GM19397 (cell line): ENCODE results near the gene POR.
"Not testable (repeated sequence)": the region's sequence is repeated elsewhere in the genome, so short reads cannot be mapped to it uniquely, and the experiment has no call there.

Experiments used
- ATAC-seq: cut with Tn5 transposase; IDR thresholded peaks from one replicate; pipeline ENCODE4 v1.9.1; 2021; ENCODE audit warnings: mild to moderate bottlenecking, moderate library complexity; ENCODE audit not compliant: unreplicated experiment

POR gene

DNA sequence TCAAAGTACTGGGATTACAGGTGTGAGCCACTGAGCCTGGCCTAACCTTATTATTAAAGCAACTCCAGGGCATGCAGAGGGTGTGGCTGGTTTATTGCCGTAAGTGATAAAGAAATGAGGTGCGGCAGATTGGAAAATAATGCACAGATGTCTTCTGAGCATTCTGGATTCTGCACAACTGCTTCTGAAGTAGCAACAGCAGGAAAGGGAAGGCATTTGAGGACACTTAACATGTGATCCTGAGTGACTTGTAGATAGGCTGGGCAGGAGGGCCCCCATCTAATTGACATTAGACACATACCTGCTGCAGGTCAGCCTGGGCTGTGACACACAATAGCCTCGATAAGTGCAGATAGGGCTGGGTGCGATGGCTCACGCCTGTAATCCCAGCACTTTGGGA lies 30.5 kb upstream of the POR start:
- ATAC-seq: no peak

DNA sequence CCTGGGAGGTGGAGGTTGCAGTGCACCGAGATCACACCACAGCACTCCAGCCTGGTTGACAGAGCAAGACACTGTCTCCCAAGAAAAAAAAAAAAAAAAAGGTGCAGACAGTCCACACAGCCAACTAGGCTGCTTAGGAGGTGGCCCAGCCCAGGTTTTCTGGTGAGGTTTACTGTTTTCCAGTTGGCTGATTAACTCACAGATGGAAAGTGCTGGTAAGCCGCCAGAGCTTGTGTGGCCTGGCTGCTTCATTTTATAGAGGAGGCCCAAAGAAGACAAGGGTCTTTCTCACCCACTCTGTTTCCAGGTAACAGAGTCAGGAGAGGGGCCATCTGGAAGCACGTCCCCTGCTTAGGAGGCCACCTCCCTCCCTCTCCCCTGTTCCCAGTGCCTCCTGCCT lies 29.9 kb upstream of the POR start:
- no peak for ATAC-seq

DNA sequence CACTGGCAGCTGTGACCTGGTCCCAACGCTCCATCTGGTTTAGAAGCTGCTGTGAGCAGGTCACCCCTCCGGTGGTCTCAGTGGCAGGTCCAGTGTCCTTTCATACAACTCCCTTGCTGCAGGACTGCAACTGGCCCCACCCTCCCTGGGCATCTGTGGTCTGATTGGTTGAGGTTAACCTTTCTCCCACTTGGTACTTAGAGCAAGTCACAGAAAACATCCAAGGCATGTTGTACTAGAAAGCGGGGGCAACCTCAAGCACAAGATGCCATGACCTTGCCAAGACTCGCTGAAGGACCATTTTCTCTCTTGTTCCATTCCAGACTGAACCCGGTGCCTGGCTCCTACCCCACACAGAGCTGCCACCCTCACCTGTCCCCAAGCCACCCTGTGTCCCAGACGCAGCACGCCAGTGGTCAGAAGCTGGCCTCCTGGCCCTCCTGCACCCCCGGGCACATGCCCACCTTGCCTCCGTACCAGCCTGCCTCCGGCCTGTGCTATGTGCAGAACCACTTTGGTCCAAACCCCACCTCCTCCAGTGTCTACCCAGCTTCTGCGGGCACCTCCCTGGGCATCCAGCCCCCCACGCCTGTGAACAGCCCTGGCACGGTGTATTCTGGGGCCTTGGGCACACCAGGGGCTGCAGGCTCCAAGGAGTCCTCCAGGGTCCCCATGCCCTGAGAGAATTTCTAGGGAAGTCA lies 27.1 kb upstream of the POR start:
- no peak for ATAC-seq

DNA sequence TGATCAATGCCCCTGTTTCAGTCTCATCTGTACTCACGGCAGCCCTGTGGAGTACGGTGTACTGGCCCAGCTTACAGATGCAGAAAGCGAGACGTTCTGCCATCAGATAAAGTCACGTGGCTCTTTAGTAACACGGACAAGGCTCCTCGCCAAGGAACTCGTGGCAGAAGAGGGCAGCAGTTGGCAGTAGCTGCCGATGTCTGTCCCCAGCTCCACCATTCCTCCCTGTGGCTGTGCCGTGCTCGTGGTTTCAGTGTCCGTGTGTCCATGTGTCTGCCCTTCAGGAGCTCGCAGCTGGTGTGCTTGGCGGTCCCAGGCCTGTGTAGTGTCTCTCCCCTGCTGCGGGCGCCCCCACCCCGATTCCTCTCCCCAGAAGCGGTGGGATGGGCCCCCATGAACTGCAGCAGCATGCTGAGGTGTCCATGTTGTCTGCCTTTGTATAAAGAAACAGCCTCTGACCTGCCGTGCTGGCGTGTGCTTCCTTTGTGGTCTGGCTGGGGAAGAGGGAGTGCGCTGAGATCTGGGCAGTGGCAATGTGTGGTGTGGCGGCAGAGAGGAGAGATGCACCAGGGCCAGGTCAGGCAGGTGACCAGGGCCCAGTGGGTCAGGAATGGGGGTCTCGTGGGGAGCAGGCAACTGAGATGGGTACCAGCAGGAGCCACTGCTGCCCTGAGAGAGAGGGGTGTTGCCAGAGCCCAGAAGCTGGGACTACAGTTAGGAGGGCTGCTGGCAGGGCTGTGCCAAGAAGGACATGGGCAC lies 26.3 kb upstream of the POR start:
- ATAC-seq: no peak

DNA sequence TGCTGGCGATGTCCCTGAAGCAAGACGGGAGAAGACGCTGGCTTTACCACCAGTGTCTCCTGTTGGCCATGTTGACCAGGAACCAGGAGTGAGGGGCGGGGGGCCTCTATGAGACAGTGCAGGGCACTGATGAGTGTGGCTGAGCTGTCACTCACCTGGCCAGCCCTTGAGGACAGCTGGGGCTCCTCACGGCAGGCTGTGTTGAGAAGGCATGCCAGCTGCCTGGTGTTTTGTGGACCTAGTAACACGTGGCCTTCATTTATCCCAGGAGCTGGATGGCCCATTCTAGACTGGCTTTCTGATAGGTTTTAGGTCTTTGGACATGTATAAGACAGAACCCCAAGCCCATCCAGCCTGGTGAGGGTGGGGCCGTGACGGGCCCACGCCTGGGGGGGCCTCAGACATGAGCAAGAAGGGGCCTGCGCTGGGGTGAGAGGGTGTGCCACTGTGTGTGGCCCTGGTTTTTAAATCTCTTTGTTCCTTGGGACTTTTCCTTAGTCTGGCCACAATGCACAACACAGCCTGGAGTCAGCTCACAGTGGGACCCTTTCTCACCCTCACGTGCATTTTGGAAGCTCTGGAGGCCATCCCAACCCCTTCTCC lies 25.6 kb upstream of the POR start:
- ATAC-seq: no peak

DNA sequence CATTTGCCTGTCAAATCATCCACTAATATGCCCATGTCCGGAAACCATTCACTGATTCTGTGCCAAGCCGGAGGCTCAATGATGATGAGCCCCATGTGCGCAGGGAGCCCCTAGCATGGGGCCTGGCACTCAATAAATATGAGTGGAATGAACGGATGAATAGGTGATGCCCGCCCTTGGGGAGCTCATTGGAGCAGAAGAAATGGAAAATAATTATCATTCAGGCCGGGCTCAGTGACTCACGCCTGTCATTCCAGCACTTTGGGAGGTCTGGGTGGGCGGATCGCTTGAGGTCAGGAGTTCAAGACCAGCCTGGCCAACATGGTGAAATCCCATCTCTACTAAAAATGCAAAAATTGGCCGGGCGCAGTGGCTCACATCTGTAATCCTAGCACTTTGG lies 25.1 kb upstream of the POR start:
- ATAC-seq: no peak

DNA sequence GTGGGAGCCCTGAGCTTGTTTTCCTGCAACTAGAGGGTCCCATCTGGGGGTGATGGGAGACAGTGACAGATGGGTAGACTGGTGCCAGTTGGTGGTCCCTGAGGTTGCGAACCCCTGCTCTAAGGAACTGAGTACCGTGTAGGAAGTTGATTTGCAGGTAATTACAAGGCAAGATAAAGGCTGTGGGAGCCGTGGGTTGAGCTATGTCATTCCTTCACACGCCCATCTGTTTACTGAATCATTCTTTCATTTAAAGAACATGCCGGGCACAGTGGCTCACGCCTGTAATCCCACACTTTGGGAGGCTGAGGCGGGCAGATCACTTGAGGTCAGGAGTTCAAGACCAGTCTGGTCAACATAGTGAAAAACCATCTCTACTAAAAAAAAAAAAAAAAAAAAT lies 23.7 kb upstream of the POR start:
- ATAC-seq: not testable (repeated sequence)

DNA sequence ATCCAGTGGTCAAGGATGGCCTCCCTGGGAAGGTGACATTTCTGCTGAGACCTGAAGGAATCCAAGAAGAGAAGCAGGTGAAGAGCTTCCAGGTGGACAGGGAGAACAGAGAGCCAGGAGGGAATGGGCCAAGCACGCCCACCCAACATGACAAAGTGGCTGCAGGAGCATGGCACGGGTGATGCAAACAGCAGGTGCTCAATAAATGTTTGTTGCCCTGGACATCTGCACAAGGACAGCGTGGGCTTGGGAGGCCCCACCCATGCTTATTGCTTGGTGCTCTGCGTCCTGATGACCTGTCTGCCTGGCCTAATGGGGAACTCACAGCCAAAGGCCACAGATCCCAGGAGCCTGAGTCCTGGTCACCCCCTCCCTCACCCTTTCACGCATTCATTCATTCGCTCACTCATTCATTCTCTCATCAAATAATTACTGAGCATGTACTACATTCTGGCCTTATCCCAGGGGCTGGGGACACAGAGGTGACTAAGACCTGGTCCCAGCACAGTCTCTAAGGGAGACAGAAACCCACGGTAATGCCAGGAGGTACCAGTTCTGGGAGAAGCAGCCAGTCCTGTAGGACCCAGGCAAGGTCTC lies 23.0 kb upstream of the POR start:
- no peak for ATAC-seq

DNA sequence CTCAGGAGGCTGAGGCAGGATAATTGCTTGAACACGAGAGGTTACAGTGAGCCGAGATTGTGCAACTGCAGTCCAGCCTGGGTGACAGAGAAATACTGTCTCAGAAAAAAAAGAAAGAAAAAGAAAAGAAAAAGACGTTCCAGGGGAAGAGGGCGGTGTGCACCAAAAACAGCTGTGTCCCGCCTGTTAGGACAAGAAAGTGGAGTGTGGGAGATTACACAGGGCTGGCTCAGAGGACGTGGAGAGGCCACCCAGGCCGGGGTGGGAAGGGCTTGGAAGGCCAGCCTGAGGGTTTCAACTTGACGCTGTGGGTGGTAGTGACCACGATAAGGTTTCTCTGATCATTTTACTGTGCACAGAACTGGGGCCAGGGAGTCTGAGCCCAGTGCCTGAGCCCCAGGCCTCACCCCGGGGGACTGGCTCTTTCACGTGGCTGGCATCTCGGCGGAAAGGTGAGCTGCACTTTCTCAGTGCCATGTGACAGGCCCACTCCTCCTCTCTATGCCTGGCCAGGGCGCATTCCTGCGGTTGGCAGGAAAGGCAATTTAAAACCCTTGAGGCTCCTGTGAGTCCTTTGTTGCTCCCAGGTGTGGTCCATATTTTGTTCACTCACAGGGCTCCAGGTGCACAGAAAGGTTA lies 22.2 kb upstream of the POR start:
- no peak for ATAC-seq

DNA sequence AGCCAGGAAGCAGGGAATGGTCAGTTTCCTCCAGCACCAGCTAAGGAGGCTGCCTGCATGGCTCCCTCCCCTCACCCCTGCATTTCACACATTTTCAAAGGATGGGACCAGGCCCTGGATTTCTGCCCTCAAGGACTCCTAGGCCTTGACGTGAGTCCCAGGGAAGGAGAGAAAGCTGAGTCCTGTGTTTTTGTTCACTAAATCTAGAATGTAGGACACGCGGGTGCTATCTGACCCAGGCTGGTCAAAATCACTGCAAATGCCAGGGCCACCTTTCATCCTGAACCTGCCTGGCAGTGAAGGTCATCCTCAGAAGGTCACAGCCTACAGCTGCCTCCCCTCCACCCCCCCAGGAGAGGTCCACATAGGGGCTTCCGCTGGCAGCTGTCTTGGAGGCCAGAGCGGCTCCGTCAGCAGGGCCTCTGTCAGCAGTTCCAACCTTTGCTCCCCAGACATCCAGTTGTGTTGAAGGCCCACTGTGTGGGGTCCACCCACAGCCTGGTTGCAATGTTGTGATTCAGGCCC lies 18.1 kb upstream of the POR start:
- no peak for ATAC-seq

DNA sequence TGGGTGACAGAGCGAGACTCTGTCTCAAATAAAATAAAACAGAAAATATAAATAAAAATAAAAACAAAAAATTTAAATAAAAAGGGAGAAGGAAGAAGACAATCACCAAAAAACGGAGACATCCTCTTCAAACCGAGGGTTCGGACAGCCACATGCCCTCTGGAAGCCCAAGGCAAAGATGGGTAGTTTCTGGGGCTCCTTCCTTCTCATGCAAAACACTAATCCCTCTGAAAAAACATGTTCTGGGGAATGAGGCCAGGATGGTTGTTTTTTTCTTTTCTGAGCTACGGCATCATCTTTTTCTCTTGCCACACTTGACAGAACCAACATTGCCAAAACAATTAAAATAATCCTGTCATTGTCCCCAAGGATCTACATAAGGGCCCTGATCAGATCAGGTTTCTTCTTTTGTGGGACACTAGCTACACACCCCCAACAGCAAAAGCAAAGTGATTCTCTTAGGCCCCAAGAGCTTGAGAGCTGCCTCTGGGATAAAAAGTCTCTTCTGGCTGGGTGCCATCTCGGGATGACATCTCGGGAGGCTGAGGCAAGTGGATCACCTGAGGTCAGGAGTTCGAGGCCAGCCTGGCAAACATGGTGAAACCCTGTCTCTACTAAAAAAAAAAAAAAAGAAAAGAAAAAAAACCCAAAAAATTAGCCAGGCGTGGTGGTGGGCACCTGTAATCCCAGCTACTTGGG lies 14.2 kb upstream of the POR start:
- no peak for ATAC-seq

DNA sequence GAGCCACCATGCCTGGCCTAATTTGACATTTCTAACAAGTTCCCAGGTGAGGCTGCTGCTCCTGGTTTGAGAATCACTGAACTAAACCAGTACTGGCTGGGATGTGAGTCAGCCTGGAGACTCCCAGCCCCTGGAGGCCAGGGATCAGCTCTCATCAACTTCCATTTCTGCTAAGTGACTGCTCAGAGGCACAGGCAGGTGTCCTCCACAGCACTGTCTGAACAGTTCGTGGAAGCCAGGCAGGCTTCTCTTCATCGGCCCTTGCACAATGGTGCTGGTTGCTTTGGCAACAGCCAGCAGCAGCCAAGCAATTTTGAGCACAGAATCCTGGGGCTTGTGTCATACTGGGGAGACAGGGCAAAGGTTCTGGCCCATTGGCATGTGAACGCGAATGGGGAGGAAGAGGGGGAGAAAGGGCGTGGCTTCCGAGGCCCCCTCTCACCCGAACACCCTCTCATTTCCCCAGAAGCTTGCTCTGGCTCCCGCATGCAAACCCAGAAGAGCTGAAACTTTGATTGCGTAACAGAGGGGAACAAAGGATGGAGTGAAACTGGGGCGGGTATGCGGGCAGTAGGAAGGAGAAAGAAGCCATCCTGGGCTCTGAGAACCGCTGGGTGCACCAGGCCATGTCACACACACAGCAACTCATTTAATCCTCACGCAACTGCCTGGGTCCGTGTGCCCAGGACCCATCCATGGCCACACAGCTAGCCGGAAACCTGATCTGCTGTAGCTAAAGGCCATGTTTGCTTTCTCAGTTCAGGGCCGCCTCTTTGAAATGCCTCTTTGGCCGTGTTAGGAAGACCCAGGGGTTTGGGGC lies 9.0 kb upstream of the POR start:
- no peak for ATAC-seq

DNA sequence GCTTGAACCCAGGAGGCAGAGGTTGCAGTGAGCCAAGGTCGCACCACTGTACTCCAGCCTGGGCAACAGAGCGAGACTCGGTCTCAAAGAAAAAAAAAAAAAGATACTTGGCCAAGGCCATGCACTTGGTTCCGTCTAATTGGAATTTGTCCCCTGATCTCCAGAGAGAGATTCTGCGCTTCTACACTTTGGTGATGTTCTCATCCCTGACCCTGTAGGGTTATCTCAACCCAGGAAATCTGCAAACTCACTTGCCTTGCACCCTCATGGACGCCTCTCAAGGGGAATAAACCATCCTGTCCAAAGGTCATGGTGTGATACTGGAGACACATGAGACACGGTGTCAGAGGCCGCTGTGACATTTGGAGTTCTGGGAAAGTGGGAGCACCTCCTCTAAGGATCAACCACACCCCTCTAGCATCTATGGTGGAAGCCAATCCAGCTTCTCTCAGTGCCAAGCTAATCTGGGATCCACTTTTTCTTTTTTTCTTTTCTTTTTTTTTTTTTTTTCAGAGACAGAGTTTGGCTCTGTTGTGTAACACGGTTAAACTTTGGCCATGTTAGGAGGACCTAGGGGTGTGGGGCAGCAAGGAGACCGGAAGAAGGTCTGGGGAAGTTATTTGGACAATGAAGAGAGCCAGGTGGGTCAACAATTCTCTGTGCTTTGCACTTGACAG lies 7.8 kb upstream of the POR start:
- ATAC-seq: no peak

DNA sequence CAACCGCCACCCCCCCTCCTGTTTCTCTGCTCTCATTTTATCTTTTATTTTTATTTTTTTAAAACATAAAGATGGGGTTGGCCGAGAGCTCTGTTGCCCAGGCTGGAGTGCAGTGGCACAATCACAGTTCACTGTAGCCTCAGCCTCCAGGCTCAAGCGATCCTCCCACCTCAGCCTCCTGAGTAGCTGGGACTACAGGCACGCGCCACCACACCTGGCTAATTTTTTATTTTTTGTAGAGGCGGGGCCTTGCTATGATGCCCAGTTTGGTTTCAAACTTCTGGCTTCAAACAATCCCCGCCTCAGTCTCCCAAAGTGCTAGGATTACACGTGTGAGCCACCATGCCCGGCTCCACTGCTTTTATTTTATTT lies 7.3 kb upstream of the POR start:
- not testable (repeated sequence) for ATAC-seq

DNA sequence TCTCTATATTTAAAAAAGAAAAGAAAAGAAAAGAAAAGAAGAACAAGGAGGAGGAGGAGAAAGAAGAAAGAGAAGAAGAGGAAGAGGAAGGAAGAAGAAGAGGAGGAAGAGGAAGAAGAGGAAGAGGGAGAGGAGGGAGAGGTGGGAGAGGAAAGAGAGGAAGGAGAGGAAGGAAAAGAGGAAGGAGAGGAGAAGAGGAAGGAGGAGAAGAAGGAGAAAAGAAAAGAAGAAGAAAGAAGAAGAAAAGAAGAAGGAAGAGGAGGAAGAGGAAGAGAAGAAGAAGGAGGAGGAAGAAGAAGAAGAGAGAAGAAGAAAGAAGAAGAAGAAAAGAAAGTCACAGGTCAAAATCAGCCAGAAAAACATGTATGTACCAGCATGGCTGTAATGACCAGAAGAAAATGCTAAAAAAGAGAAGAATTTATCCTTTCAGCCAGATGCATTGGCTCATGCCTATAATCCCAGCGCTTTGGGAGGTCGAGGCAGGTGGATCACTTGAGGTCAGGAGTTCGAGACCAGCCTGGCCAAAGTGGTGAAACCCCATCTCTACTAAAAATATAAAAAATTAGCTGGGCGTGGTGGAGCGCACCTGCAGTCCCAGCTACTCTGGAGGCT lies 5.3 kb upstream of the POR start:
- no peak for ATAC-seq

DNA sequence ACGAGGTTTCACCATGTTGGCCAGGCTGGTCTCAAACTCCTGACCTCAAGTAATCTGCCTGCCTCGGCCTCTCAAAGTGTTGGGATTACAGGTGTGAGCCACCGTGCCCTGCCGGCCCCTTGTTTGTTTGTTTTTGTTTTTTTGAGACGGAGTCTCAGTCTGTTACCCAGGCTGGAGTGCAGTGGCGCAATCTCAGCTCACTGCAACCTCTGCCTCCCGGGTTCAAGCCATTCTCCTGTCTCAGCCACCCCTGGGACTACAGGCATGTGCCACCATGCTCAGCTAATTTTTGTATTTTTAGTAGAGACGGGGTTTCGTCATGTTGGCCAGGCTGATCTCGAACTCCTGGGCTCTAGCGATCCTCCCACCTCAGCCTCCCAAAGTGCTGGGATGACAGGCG lies 3.8 kb upstream of the POR start:
- ATAC-seq: not testable (repeated sequence)

DNA sequence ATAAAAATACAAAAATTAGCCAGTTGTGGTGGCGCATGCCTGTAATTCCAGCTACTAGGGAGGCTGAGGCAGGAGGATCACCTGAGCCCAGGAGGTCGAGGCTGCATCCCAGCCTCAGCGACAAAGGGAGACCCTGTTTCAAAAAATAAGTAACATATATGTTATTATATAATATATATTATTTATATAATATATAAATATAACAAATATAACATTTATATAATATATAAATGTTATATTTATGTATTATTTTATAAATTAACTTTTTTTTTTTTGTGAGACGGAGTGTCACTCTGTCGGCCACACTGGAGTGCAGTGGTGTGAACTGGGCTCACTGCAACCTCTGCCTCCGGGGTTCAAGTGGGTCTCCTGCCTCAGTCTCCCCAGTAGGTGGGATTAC lies 1.5 kb upstream of the POR start:
- ATAC-seq: no peak

DNA sequence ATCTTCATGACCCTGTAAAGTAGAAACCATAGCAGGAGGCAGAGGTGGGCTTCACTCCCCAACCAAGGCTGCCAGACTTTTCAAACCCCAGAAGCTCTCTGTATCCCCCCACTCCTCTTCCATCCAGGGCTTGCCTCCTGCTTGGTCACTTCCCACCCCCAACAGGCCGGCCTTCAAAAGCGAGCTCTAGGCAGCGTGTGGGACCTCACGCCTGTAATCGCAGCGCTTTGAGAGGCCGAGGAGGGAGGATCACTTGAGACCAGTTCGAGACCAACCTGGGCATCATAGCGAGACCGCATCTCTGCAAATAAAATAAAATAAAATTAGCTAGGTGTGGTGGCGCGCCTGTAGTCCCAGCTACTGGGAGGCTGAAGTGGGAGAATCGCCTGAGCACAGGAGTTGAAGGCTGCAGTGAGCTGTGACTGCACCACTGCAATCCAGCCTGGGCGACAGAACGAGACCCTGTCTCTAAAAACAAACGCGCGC lies 743 bp upstream of the POR start:
- ATAC-seq: no peak
